ENCODE data around the gene KCNC3. TPM values are rescaled to one million over a fixed set of nuclear protein-coding genes. Genes with fewer than 3 reads are reported as not detected.

Gene KCNC3
- total and polyA plus RNA-seq, 7 experiments from 2014 or later: 1.9 to 11.1 (median 2.4) TPM; not detected in 2

GRCh38 chr19:50290011-50290410 is 39.2 kb downstream of the KCNC3 start:
- DNase-seq (no peak), ATAC-seq (no peak)
- H3K27ac Mint-ChIP-seq: no peak overlapping the region
- intact Hi-C loops (cut with micrococcal nuclease): no loop called here
- ChIA-PET POLR2A (no interaction called here), CTCF (no interaction called here)
- Histone ChIP-seq H3K27ac (ENCODE audit: low read depth, low read length) (no peak overlapping the region), H3K4me1 (ENCODE audit: control insufficient read depth in 2 of 2, insufficient read depth in 2 of 2, low read length in 2 of 2) (no peaks in the 10 kb centered on the region), H3K9me3 (ENCODE audit: control insufficient read depth in 2 of 3, low read length in 3 of 3) (peaks cover 0 to 12% (median 0%) of the 10 kb centered on the region in 3 experiments), H3K4me3 (ENCODE audit: low read length) (no peak overlapping the region), H3K36me3 (ENCODE audit: control insufficient read depth in 2 of 3, insufficient read depth in 3 of 3, low read length in 3 of 3) (no peaks in the 10 kb centered on the region), H3K27me3 (ENCODE audit: control insufficient read depth in 2 of 2, insufficient read depth in 2 of 2, low read length in 2 of 2) (no peaks in the 10 kb centered on the region)
- peaks cover 0 to 22% (median 6%) of the 10 kb centered on the region in 5 donors for H3K36me3 Mint-ChIP-seq
- no peak overlapping the region for H3K4me3 Mint-ChIP-seq
- peaks cover 0 to 69% (median 48%) of the 10 kb centered on the region in 5 donors for H3K27me3 Mint-ChIP-seq
- peaks cover 7 to 52% (median 24%) of the 10 kb centered on the region in 11 donors for H3K9me3 Mint-ChIP-seq
- H3K4me1 Mint-ChIP-seq: no peaks in the 10 kb centered on the region

- Histone ChIP-seq H3K36me3 (ENCODE audit: control insufficient read depth in 2 of 3, insufficient read depth in 3 of 3, low read length in 3 of 3) (no peaks in the 10 kb centered on the region), H3K4me3 (ENCODE audit: low read length) (no peak overlapping the region), H3K27ac (ENCODE audit: low read depth, low read length) (no peak overlapping the region), H3K9me3 (ENCODE audit: control insufficient read depth in 2 of 3, low read length in 3 of 3) (peaks cover 0 to 12% (median 0%) of the 10 kb centered on the region in 3 experiments), H3K4me1 (ENCODE audit: control insufficient read depth in 2 of 2, insufficient read depth in 2 of 2, low read length in 2 of 2) (no peaks in the 10 kb centered on the region), H3K27me3 (ENCODE audit: control insufficient read depth in 2 of 2, insufficient read depth in 2 of 2, low read length in 2 of 2) (no peaks in the 10 kb centered on the region)
- no peak overlapping the region for H3K4me3 Mint-ChIP-seq
- H3K4me1 Mint-ChIP-seq: no peaks in the 10 kb centered on the region
- peaks cover 0 to 22% (median 4%) of the 10 kb centered on the region in 5 donors for H3K36me3 Mint-ChIP-seq
- peaks cover 7 to 55% (median 26%) of the 10 kb centered on the region in 11 donors for H3K9me3 Mint-ChIP-seq
- CTCF ChIA-PET: no interaction called here
- POLR2A ChIA-PET: no interaction called here
- DNase-seq (no peak), ATAC-seq (no peak)
- H3K27me3 Mint-ChIP-seq: peaks cover 0 to 63% (median 46%) of the 10 kb centered on the region in 5 donors
- intact Hi-C loops (cut with micrococcal nuclease): no loop called here
- H3K27ac Mint-ChIP-seq: no peak overlapping the region
Measured at GRCh38 chr19:50288954-50289353, 40.2 kb downstream of the KCNC3 start.

- intact Hi-C loops (cut with micrococcal nuclease): no loop called here
- Mint-ChIP-seq H3K27ac (no peak overlapping the region), H3K27me3 (peaks cover 0 to 51% (median 32%) of the 10 kb centered on the region in 5 donors), H3K4me3 (no peak overlapping the region), H3K9me3 (peaks cover 7 to 55% (median 22%) of the 10 kb centered on the region in 11 donors), H3K36me3 (peaks cover 0 to 22% (median 0%) of the 10 kb centered on the region in 5 donors), H3K4me1 (peaks cover 0 to 4% (median 2%) of the 10 kb centered on the region in 7 donors)
- no peak for DNase-seq
- no peak for ATAC-seq
- H3K4me3 ChIP-seq (ENCODE audit: low read length): no peak overlapping the region
- peaks cover 0 to 12% (median 0%) of the 10 kb centered on the region in 3 experiments for H3K9me3 ChIP-seq (ENCODE audit: control insufficient read depth in 2 of 3, low read length in 3 of 3)
- POLR2A ChIA-PET: no interaction called here
- no peaks in the 10 kb centered on the region for H3K36me3 ChIP-seq (ENCODE audit: control insufficient read depth in 2 of 3, insufficient read depth in 3 of 3, low read length in 3 of 3)
- no peak overlapping the region for H3K27ac ChIP-seq (ENCODE audit: low read depth, low read length)
- CTCF ChIA-PET: no interaction called here
- no peaks in the 10 kb centered on the region for H3K4me1 ChIP-seq (ENCODE audit: control insufficient read depth in 2 of 2, insufficient read depth in 2 of 2, low read length in 2 of 2)
- H3K27me3 ChIP-seq (ENCODE audit: control insufficient read depth in 2 of 2, insufficient read depth in 2 of 2, low read length in 2 of 2): no peaks in the 10 kb centered on the region
Measured at GRCh38 chr19:50287331-50287730, 41.8 kb downstream of the KCNC3 start.

GRCh38 chr19:50286443-50286842 is 42.7 kb downstream of the KCNC3 start:
- Histone ChIP-seq H3K4me1 (ENCODE audit: control insufficient read depth in 2 of 2, insufficient read depth in 2 of 2, low read length in 2 of 2) (no peaks in the 10 kb centered on the region), H3K27me3 (ENCODE audit: control insufficient read depth in 2 of 2, insufficient read depth in 2 of 2, low read length in 2 of 2) (no peaks in the 10 kb centered on the region), H3K27ac (ENCODE audit: low read depth, low read length) (no peak overlapping the region), H3K4me3 (ENCODE audit: low read length) (no peak overlapping the region), H3K9me3 (ENCODE audit: control insufficient read depth in 2 of 3, low read length in 3 of 3) (peaks cover 0 to 12% (median 0%) of the 10 kb centered on the region in 3 experiments), H3K36me3 (ENCODE audit: control insufficient read depth in 2 of 3, insufficient read depth in 3 of 3, low read length in 3 of 3) (no peaks in the 10 kb centered on the region)
- intact Hi-C loops (cut with micrococcal nuclease): no loop called here
- DNase-seq (no peak), ATAC-seq (no peak)
- Mint-ChIP-seq H3K36me3 (peaks cover 0 to 22% (median 0%) of the 10 kb centered on the region in 5 donors), H3K27ac (no peak overlapping the region), H3K4me1 (peaks cover 0 to 4% (median 2%) of the 10 kb centered on the region in 7 donors), H3K27me3 (peaks cover 0 to 47% (median 32%) of the 10 kb centered on the region in 5 donors), H3K4me3 (no peak overlapping the region), H3K9me3 (peaks cover 7 to 55% (median 22%) of the 10 kb centered on the region in 11 donors)
- POLR2A ChIA-PET: no interaction called here
- CTCF ChIA-PET: no interaction called here

DNA sequence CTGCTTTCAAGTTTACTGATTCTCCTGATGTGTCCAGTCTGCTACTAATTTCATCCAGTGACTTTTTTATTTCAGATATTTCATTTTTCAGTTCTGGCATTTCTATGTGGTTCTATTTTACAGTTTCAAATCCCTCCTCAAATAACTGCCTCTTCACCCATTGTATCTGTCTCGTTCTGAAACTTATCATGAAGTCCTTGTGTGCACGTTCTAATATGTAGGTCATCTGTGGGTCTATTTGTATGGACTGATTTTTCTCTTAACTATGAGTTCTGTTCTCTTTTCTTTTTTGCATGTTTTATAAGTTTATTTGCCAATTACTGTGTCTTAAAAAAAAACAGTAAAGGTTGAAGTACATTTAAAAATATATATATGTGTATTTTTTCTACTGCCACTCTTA is 43.3 kb downstream of the KCNC3 start:
- Histone ChIP-seq H3K27me3 (ENCODE audit: control insufficient read depth in 2 of 2, insufficient read depth in 2 of 2, low read length in 2 of 2) (no peaks in the 10 kb centered on the region), H3K4me3 (ENCODE audit: low read length) (no peak overlapping the region), H3K9me3 (ENCODE audit: control insufficient read depth in 2 of 3, low read length in 3 of 3) (peaks cover 0 to 12% (median 0%) of the 10 kb centered on the region in 3 experiments), H3K4me1 (ENCODE audit: control insufficient read depth in 2 of 2, insufficient read depth in 2 of 2, low read length in 2 of 2) (no peaks in the 10 kb centered on the region), H3K27ac (ENCODE audit: low read depth, low read length) (no peak overlapping the region), H3K36me3 (ENCODE audit: control insufficient read depth in 2 of 3, insufficient read depth in 3 of 3, low read length in 3 of 3) (no peaks in the 10 kb centered on the region)
- peaks cover 0 to 42% (median 32%) of the 10 kb centered on the region in 5 donors for H3K27me3 Mint-ChIP-seq
- peaks cover 7 to 55% (median 22%) of the 10 kb centered on the region in 11 donors for H3K9me3 Mint-ChIP-seq
- intact Hi-C loops (cut with micrococcal nuclease): no loop called here
- peaks cover 0 to 4% (median 2%) of the 10 kb centered on the region in 7 donors for H3K4me1 Mint-ChIP-seq
- ATAC-seq (no peak), DNase-seq (no peak)
- H3K36me3 Mint-ChIP-seq: peaks cover 0 to 22% (median 0%) of the 10 kb centered on the region in 5 donors
- ChIA-PET CTCF (no interaction called here), POLR2A (no interaction called here)
- H3K27ac Mint-ChIP-seq: no peak overlapping the region
- H3K4me3 Mint-ChIP-seq: no peak overlapping the region

- Histone ChIP-seq H3K9me3 (ENCODE audit: control insufficient read depth in 2 of 3, low read length in 3 of 3) (peaks cover 0 to 10% (median 0%) of the 10 kb centered on the region in 3 experiments), H3K4me1 (ENCODE audit: control insufficient read depth in 2 of 2, insufficient read depth in 2 of 2, low read length in 2 of 2) (no peaks in the 10 kb centered on the region), H3K36me3 (ENCODE audit: control insufficient read depth in 2 of 3, insufficient read depth in 3 of 3, low read length in 3 of 3) (no peaks in the 10 kb centered on the region), H3K4me3 (ENCODE audit: low read length) (no peak overlapping the region), H3K27me3 (ENCODE audit: control insufficient read depth in 2 of 2, insufficient read depth in 2 of 2, low read length in 2 of 2) (no peaks in the 10 kb centered on the region), H3K27ac (ENCODE audit: low read depth, low read length) (no peak overlapping the region)
- intact Hi-C loops (cut with micrococcal nuclease): no loop called here
- Mint-ChIP-seq H3K4me3 (no peak overlapping the region), H3K27me3 (peaks cover 0 to 17% (median 9%) of the 10 kb centered on the region in 5 donors), H3K27ac (no peak overlapping the region), H3K4me1 (peaks cover 0 to 4% (median 2%) of the 10 kb centered on the region in 7 donors), H3K9me3 (peaks cover 7 to 18% (median 13%) of the 10 kb centered on the region in 11 donors), H3K36me3 (peaks cover 0 to 8% (median 0%) of the 10 kb centered on the region in 5 donors)
- POLR2A ChIA-PET: no interaction called here
- CTCF ChIA-PET: no interaction called here
- ATAC-seq: no peak
- DNase-seq: no peak
Measured at GRCh38 chr19:50281491-50281890, 47.7 kb downstream of the KCNC3 start.

- H3K4me3 ChIP-seq (ENCODE audit: low read length): no peak overlapping the region
- peaks cover 0 to 17% (median 12%) of the 10 kb centered on the region in 5 donors for H3K27me3 Mint-ChIP-seq
- no peak overlapping the region for H3K4me3 Mint-ChIP-seq
- ChIA-PET CTCF (no interaction called here), POLR2A (no interaction called here)
- H3K4me1 ChIP-seq (ENCODE audit: control insufficient read depth in 2 of 2, insufficient read depth in 2 of 2, low read length in 2 of 2): no peaks in the 10 kb centered on the region
- DNase-seq (no peak), ATAC-seq (no peak)
- no peaks in the 10 kb centered on the region for H3K27me3 ChIP-seq (ENCODE audit: control insufficient read depth in 2 of 2, insufficient read depth in 2 of 2, low read length in 2 of 2)
- no peak overlapping the region for H3K27ac Mint-ChIP-seq
- no peaks in the 10 kb centered on the region for H3K36me3 ChIP-seq (ENCODE audit: control insufficient read depth in 2 of 3, insufficient read depth in 3 of 3, low read length in 3 of 3)
- intact Hi-C loops (cut with micrococcal nuclease): no loop called here
- H3K9me3 ChIP-seq (ENCODE audit: control insufficient read depth in 2 of 3, low read length in 3 of 3): peaks cover 0 to 5% (median 0%) of the 10 kb centered on the region in 3 experiments
- H3K4me1 Mint-ChIP-seq: peaks cover 0 to 4% (median 2%) of the 10 kb centered on the region in 7 donors
- H3K9me3 Mint-ChIP-seq: peaks cover 4 to 13% (median 9%) of the 10 kb centered on the region in 11 donors
- no peak overlapping the region for H3K27ac ChIP-seq (ENCODE audit: low read depth, low read length)
- peaks cover 0 to 5% (median 0%) of the 10 kb centered on the region in 5 donors for H3K36me3 Mint-ChIP-seq
Measured at GRCh38 chr19:50280983-50281382, 48.2 kb downstream of the KCNC3 start.
